GM12878 (cell line): ENCODE results near the gene NCAPD2. TPM values are rescaled to one million over a fixed set of nuclear protein-coding genes. Genes with fewer than 3 reads are reported as not detected.

Experiments
- CHD4 ChIP-seq: fragments of 200-600 bp; sonication (generic); IDR thresholded peaks from 2 replicates; pipeline ENCODE4 v1.6.1; 2016; ENCODE audit warnings: mild to moderate bottlenecking
- E2F4 ChIP-seq: IDR thresholded peaks from 2 replicates; pipeline ENCODE4 v1.6.1; 2012; ENCODE audit warnings: low read depth, low read length, improper control_type of control experiment
- E4F1 ChIP-seq: fragments of 450-650 bp; IDR thresholded peaks from 2 replicates; pipeline ENCODE4 v1.6.1; 2018; ENCODE audit warnings: borderline replicate concordance, mild to moderate bottlenecking; ENCODE audit not compliant: partially characterized antibody
- IRF3 ChIP-seq: fragments of 450-650 bp; IDR thresholded peaks from 2 replicates; pipeline ENCODE4 v1.6.1; 2014; ENCODE audit warnings: mild to moderate bottlenecking
- RCOR1 ChIP-seq: conservative IDR thresholded peaks from 2 replicates; pipeline ENCODE4 v1.6.1; 2012; ENCODE audit warnings: low read depth, low read length, improper control_type of control experiment
- ZBTB4 ChIP-seq: fragments of 450-650 bp; formaldehyde crosslinking; IDR thresholded peaks from 2 replicates; pipeline ENCODE4 v1.4.0; 2022; ENCODE audit warnings: mild to moderate bottlenecking, moderate library complexity
- polyA plus RNA-seq, 11 experiments: library from polyadenylated mRNA; depleted of rRNA in 4 of 11; unstranded in 6 of 11; stranded (reverse) in 5 of 11; fragments of >200 nt; fragmentation: Nextera tagmentation in 4 of 11; fragmentation: Illumina TruSeq in 1 of 11; extraction: Ambion mirVana in 4 of 11; extraction: Trizol in 1 of 11; gene quantifications; 1 replicate in 1 of 11; 2 replicates in 10 of 11; pipeline versions ENCODE4 v1.2.1 to v1.2.3, GENCODE V29; 2011 to 2016; ENCODE audit warnings: inconsistent platforms in 2 of 11, missing spikeins in 2 of 11, low read depth in 1 of 11
- total RNA-seq, 4 experiments: library from RNA; depleted of rRNA in 3 of 4; stranded (reverse); fragments of >200 nt in 3 of 4; fragmentation: Illumina TruSeq in 1 of 4; extraction: Trizol in 1 of 4; gene quantifications; 2 replicates each; pipeline versions ENCODE4 v1.2.1 to v1.2.3, GENCODE V29; 2013 to 2021

NCAPD2 gene
- total and polyA plus RNA-seq, 10 of the 15 experiments (the other 5 are each of a cell fraction or from before 2014, with no cell fraction given) = 24.2 to 160 (median 110) TPM

GRCh38 chr12:6463216-6463615 is 30.7 kb upstream of the NCAPD2 start (continued):
- TF ChIP-seq IRF3 (no peak), RCOR1 (no peak), E4F1 (no peak), ZBTB4 (CRISPR knock-in tag) (no peak), E2F4 (no peak), CHD4 (no peak)
- TF ChIP-seq, all 136 proteins: peak for 0
